Nephron progenitor cell (in vitro differentiated cells): ENCODE measurements around the gene NADK2.
"Not testable (repeated sequence)": the region's sequence is repeated elsewhere in the genome, so short reads cannot be mapped to it uniquely, and the experiment has no call there.

Experiments used
- DNase-seq: peaks from one replicate; pipeline ENCODE4 v3.0.0; 2021
- H3K27ac Mint-ChIP-seq: 2 replicates; pipeline ENCODE4 v1.8.0; 2021; ENCODE audit warnings: mild to moderate bottlenecking, moderate library complexity, mixed read lengths
- H3K27me3 Mint-ChIP-seq: 2 replicates; pipeline ENCODE4 v1.8.0; 2021; ENCODE audit warnings: mild to moderate bottlenecking, low read depth, mixed read lengths; ENCODE audit not compliant: poor library complexity
- H3K36me3 Mint-ChIP-seq: 2 replicates; pipeline ENCODE4 v1.8.0; 2021; ENCODE audit warnings: low read depth, mixed read lengths
- H3K4me1 Mint-ChIP-seq: 2 replicates; pipeline ENCODE4 v1.8.0; 2021; ENCODE audit warnings: mixed read lengths
- H3K4me3 Mint-ChIP-seq: 2 replicates; pipeline ENCODE4 v1.8.0; 2021; ENCODE audit warnings: mild to moderate bottlenecking, moderate library complexity, mixed read lengths
- H3K9me3 Mint-ChIP-seq: 2 replicates; pipeline ENCODE4 v1.8.0; 2021; ENCODE audit warnings: mild to moderate bottlenecking, moderate library complexity, mixed read lengths
- TF ChIP-seq, protein P1 (sequence below): fragments of 200-600 bp; sonication (generic); IDR thresholded peaks from 2 replicates; pipeline ENCODE4 v1.5.0; 2021; ENCODE audit warnings: antibody characterized with exemption

NADK2 gene

DNA sequence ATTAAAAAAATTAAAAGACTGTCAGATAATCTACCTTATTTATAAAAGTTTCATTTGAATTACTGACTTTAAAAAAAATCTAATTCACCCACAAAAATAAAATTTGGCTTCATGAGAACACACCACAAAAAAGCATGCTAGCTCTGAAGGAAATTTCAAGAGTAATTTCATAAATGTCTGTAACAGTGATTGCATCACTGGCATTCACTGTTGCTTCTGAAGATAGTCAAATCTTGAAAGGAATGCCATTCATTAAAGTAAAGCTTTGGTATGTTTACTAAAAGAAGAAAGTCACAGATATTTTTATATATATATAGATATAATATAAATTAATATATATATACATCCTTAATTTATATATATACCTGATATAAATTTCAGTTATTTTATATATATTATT, 43.4 kb downstream of the NADK2 start:
- peaks cover 45% of the 10 kb centered on the region for H3K36me3 Mint-ChIP-seq

DNA sequence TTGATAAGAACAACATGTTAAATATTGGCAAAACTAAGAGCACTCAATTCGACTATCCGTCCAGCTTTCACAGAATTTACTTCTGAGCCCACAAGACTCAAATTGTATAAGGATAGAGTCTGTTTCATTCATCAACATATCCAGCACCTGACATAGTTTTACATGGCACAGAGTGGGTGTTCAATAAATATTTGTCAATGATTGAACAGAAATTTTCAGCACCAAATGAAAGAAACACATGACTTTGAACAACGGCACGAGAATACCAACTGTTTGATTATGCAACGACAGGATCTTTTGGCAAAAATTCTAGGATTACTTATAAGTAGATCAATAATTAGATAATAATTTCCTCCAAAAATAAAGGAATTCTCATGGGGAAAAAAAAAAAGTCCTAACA, 48.0 kb downstream of the NADK2 start:
- Mint-ChIP-seq H3K4me3 (no peak overlapping the region), H3K9me3 (peaks cover 31% of the 10 kb centered on the region), H3K4me1 (no peaks in the 10 kb centered on the region), H3K36me3 (peaks cover 74% of the 10 kb centered on the region), H3K27ac (peak overlapping the region; percentile 32), H3K27me3 (no peaks in the 10 kb centered on the region)
- TF ChIP-seq, protein P1, sequence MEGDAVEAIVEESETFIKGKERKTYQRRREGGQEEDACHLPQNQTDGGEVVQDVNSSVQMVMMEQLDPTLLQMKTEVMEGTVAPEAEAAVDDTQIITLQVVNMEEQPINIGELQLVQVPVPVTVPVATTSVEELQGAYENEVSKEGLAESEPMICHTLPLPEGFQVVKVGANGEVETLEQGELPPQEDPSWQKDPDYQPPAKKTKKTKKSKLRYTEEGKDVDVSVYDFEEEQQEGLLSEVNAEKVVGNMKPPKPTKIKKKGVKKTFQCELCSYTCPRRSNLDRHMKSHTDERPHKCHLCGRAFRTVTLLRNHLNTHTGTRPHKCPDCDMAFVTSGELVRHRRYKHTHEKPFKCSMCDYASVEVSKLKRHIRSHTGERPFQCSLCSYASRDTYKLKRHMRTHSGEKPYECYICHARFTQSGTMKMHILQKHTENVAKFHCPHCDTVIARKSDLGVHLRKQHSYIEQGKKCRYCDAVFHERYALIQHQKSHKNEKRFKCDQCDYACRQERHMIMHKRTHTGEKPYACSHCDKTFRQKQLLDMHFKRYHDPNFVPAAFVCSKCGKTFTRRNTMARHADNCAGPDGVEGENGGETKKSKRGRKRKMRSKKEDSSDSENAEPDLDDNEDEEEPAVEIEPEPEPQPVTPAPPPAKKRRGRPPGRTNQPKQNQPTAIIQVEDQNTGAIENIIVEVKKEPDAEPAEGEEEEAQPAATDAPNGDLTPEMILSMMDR, result no peak
- DNase-seq, result no peak

More for the DNA sequence above, 43.4 kb downstream of the NADK2 start:
- no peak for DNase-seq
- Mint-ChIP-seq H3K4me1 (no peaks in the 10 kb centered on the region), H3K27ac (no peak overlapping the region), H3K27me3 (no peaks in the 10 kb centered on the region), H3K4me3 (no peak overlapping the region), H3K9me3 (no peaks in the 10 kb centered on the region)
- TF ChIP-seq, protein P1, result no peak

DNA sequence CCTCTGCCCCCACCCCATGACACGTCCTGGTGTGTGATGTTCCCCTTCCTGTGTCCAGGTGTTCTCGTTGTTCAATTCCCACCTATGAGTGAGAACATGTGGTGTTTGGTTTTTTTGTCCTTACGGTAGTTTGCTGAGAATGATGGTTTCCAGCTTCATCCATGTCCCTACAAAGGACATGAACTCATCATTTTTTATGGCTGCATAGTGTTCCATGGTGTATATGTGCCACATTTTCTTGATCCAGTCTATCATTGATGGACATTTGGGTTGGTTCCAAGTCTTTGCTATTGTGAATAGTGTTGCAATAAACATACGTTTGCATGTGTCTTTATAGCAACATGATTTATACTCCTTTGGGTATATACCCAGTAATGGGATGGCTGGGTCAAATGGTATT, 57.3 kb downstream of the NADK2 start:
- not testable (repeated sequence) for H3K27me3 Mint-ChIP-seq, H3K4me3 Mint-ChIP-seq, DNase-seq, H3K27ac Mint-ChIP-seq, H3K4me1 Mint-ChIP-seq
- Mint-ChIP-seq H3K36me3 (peaks cover 100% of the 10 kb centered on the region), H3K9me3 (peaks cover 50% of the 10 kb centered on the region)

DNA sequence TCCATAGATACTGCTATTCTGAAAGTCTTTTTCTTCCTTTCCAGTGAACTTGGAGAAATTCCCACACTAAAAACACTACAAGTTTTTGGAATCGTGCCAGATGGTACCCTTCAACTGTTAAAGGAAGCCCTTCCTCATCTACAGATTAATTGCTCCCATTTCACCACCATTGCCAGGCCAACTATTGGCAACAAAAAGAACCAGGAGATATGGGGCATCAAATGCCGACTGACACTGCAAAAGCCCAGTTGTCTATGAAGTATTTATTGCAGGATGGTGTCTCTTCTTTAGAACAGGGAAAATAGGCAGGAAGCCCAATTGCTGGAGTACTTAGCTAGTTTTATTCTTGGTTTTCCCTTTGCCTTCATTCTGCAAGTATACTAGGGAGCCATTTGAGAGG, 60.0 kb downstream of the NADK2 start:
- peaks cover 25% of the 10 kb centered on the region for H3K9me3 Mint-ChIP-seq
- H3K27ac Mint-ChIP-seq, result no peak overlapping the region
- H3K27me3 Mint-ChIP-seq, result no peaks in the 10 kb centered on the region
- no peak for DNase-seq
- no peaks in the 10 kb centered on the region for H3K4me1 Mint-ChIP-seq
- H3K4me3 Mint-ChIP-seq, result no peak overlapping the region
- peaks cover 92% of the 10 kb centered on the region for H3K36me3 Mint-ChIP-seq
- TF ChIP-seq, protein P1, result no peak

DNA sequence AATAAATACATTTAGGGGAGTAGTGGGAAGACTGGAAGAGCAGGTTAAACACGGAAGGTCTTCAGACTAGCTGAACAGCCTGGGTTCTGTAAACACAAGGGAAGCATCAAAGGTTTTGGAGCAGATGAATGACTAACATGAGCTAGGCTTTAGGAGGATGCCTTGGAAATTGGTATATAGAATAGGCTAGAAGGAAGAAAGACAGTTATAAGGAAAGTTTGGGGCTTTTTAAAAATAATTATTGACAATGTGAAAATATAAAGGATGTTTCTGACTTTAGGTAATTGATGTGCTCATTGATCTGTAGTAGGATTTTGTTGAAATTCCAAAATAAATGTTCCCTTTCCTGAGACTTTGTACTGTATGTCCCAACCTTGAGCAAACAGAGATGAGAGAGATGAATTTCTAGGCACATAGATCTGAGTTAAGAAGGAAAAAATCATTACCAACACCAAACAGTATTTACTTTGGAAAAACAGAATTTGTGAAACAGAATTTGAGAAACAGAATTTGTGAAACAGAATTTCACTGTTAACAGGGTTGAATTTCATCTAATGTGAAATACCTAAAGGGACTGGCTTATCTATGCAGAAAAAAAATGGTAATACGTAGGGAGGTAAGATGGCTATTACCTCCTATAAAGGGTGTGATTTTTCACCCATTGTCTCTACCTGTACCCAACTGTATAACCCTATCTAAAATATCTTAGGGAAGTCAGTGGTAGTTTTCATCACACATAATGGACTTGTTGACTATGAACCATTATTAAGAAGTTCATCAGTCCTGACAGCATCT, 61.0 kb downstream of the NADK2 start:
- H3K4me1 Mint-ChIP-seq, result no peaks in the 10 kb centered on the region
- H3K36me3 Mint-ChIP-seq, result peaks cover 84% of the 10 kb centered on the region
- TF ChIP-seq, protein P1, result no peak
- H3K4me3 Mint-ChIP-seq, result no peak overlapping the region
- DNase-seq, result no peak
- H3K27ac Mint-ChIP-seq, result no peak overlapping the region
- H3K9me3 Mint-ChIP-seq, result peaks cover 14% of the 10 kb centered on the region
- H3K27me3 Mint-ChIP-seq, result no peaks in the 10 kb centered on the region

DNA sequence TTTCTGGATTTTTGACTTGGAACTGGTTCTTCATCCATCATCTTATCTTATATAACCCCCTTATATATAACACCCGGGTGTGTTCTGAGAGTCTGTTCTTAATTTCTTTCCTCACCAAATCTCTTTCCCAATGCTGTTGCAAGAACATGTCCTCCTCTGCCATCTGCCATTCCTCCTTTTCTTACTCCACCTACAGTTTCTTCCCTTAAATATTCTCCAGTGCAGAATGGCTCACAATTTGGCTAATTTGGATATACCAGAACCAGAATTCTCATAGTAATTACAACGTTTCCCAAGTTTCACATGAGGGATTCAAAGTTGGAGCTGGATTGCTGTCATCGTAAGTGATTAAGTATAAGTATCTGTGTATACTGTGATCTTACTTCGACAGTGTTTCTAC, 61.8 kb downstream of the NADK2 start:
- Mint-ChIP-seq H3K9me3 (peaks cover 6% of the 10 kb centered on the region), H3K4me3 (no peak overlapping the region), H3K36me3 (peaks cover 79% of the 10 kb centered on the region), H3K4me1 (no peaks in the 10 kb centered on the region), H3K27ac (no peak overlapping the region), H3K27me3 (no peaks in the 10 kb centered on the region)
- no peak for DNase-seq
- TF ChIP-seq, protein P1, result no peak
